Subcutaneous adipose tissue (tissue), 4 donors: ENCODE data around the gene FN3KRP. TPM values are rescaled to one million over a fixed set of nuclear protein-coding genes. Genes with fewer than 3 reads are reported as not detected.

Source experiments
- small RNA-seq: library from RNA; depleted of rRNA; stranded (forward); fragments of <200 nt; gene quantifications from one replicate; pipeline ENCODE3, GENCODE V24; 2016
- total RNA-seq, 4 donors: library from RNA; depleted of rRNA; stranded (reverse); fragments of >200 nt; gene quantifications; one replicate each; pipeline ENCODE4 v1.1.0, GENCODE V29; 2016
- TF ChIP-seq, protein P1 (sequence below): fragments of 450-650 bp; IDR thresholded peaks from one replicate; pipeline ENCODE4 v1.5.1; 2016; ENCODE audit warnings: low read depth, mild to moderate bottlenecking, control low read depth, antibody characterized with exemption, moderate library complexity

Gene FN3KRP
- total RNA-seq, 4 donors from 2014 or later: 10.0 to 23.9 (median 12.1) TPM

GRCh38 chr17:82767041-82767754, 50.7 kb downstream of the FN3KRP start:
- TF ChIP-seq, protein P1, sequence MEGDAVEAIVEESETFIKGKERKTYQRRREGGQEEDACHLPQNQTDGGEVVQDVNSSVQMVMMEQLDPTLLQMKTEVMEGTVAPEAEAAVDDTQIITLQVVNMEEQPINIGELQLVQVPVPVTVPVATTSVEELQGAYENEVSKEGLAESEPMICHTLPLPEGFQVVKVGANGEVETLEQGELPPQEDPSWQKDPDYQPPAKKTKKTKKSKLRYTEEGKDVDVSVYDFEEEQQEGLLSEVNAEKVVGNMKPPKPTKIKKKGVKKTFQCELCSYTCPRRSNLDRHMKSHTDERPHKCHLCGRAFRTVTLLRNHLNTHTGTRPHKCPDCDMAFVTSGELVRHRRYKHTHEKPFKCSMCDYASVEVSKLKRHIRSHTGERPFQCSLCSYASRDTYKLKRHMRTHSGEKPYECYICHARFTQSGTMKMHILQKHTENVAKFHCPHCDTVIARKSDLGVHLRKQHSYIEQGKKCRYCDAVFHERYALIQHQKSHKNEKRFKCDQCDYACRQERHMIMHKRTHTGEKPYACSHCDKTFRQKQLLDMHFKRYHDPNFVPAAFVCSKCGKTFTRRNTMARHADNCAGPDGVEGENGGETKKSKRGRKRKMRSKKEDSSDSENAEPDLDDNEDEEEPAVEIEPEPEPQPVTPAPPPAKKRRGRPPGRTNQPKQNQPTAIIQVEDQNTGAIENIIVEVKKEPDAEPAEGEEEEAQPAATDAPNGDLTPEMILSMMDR: no peak

- TF ChIP-seq, protein P1: no peak
Observed at GRCh38 chr17:82769041-82769440, 52.5 kb downstream of the FN3KRP start.

DNA sequence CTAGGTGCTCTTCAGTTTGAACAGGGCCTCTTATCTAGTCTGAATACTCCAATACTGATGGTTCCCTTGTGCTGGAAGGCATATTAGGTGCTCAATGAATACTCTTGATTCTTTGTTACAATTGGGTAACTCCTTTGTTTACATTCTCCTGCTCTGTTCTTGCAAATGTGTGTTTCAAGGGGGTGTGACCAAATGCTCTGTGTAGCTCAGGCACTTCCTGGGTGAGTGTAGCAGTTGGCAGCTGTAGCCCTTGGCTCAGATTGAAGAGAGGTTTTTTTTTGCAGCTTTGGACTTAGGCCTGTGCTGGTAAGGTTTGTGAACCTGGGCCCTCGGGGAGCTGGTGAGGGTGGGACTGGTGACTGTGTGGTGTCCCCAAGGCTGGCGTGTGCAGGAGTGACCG, 55.5 kb downstream of the FN3KRP start:
- TF ChIP-seq, protein P1: no peak

DNA sequence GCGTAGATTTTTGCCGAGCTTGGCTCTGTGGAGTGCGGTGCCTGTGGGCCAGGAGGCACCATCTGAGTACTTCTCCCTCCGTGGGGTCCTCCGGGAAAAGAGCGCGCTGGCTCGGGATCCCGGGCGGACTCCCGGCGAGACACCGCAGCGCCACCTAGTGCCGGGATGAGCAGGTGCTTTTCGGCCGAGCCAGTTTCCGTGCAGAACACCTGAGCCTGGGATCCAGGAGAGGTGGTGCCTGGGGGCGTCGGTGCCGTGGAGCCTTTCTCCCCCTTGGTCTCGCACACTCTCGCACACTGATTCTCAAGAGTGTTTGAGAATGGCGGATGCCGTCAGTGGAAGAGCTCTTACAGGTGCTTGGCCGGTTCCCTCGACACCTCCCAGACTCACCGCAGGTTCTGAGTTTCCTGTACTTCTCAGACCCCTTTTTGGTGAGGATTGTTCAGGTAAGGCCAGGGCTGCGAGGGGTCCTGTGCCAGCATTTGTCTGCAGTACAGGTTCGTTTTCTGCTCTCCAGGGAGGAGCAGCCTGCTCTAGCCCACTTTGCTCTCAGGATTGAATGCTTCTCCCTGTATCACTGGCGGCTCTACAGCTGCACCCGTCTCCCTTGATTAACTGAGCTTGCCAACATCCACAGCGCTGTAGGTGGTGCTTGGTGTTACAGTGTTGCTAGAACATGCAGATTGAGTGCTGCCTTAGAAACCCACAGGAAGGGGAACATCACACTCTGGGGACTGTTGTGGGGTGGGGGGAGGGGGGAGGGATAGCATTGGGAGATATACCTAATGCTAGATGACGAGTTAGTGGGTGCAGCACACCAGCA, 58.7 kb downstream of the FN3KRP start:
- TF ChIP-seq, protein P1: no peak

DNA sequence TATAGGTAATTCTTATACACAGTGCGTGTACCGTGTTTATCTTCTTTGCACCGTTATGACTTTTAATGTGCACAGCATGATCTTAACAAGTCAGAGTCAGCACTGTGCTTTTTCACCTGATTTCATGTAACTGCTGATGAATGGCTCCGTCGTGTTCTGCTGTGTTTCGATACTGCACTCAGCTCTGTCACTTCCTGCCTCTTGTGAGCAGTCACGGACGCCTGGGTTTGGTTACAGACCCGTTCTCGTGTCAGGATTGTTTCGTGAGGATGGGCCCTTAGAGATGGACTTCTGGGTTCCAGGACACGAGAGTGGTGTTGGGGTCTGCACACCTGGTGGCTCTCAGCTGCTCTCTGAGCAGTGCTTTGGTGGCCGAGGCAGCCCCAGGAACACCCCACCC, 59.9 kb downstream of the FN3KRP start:
- TF ChIP-seq, protein P1: no peak

Small RNAs within 50 kb of the gene (small RNA-seq; reads per million reads assigned to genes)
- gene MIR4525: not detected

Other genes starting within 250 kb of the FN3KRP start
- 10 to 100 TPM; 22.0 to 42.2 (median 35.0) TPM for gene FOXK2, start 197.0 kb upstream of the FN3KRP start, total RNA-seq
- 10 to 100 TPM; 60.6 to 74.8 (median 63.1) TPM for gene WDR45B, start 68.3 kb upstream of the FN3KRP start, total RNA-seq
- gene RAB40B, start 18.0 kb upstream of the FN3KRP start, total RNA-seq: 10 to 100 TPM in 2 of 4 donors, 1 to 10 TPM in 2; 6.5 to 26.0 (median 8.5) TPM
- 10 to 100 TPM in 1 of 4 donors, 1 to 10 TPM in 3; 2.0 to 35.8 (median 5.2) TPM for gene FN3K, start 18.9 kb downstream of the FN3KRP start, total RNA-seq
- 100 to 1,000 TPM in 1 of 4 donors, 10 to 100 TPM in 3; 36.5 to 103 (median 54.7) TPM for gene TBCD, start 35.4 kb downstream of the FN3KRP start, total RNA-seq
- not detected for gene ZNF750, start 123.3 kb downstream of the FN3KRP start, total RNA-seq